ENCODE data around the gene C19orf73. TPM values are rescaled to one million over a fixed set of nuclear protein-coding genes. Genes with fewer than 3 reads are reported as not detected.

C19orf73 gene, protein sequence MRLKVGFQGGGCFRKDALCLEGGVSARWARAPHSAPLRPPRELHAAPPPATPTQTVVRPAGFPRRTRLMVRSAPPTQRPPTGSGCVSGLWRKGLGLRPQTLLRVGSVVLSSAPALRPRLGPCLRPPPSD
- 0.51 and 0.83 TPM in 2 replicates for total RNA-seq
- polyA plus RNA-seq: 0.27 and 0.30 TPM in 2 replicates
- 0.39 and 0.64 TPM in 2 replicates for polyA plus RNA-seq (2012)
- polyA minus RNA-seq (ENCODE audit: low replicate concordance): not detected in 2 replicates

DNA sequence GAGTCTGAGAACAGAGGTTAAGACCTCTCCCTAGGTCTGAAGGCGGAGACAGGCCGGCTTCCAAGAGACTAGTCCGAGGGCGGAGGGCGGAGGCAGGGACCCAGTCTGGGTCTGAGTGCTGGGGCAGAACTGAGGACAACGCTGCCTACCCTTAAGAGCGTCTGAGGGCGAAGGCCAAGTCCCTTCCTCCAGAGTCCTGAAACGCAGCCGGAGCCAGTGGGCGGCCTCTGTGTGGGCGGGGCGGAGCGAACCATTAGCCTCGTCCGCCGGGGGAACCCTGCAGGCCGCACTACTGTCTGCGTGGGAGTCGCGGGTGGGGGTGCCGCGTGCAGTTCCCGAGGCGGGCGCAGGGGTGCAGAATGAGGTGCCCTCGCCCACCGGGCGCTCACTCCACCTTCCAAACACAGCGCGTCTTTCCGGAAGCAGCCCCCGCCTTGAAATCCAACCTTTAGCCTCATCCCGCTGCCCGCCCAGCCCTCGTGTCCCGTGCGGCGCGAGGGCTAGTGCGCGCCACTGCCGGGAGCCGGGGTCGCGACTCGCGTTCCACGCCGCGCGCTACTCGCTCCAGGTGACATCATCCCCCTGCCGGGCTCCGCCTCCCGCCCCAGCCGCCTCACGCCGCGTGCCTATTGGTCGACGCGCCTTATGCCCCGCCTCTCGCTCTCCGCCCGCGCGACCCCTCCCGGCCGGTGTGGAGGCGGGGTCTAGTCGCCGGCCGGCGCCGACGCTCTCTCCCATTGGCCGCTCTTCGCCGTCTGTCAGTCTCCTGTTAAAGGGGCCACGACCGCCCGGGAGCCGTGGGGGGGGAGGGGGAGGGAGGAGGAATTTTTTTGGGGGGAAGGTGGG lies at the start of gene C19orf73:
TSS of gene C19orf73 (minus strand) at position 579 of the 846 bp plus-strand sequence. CDS start at position 458, 121 bp downstream.
- peak; percentile 89 to 91 for DNase-seq (ENCODE audit: low read depth in 2 of 2)
- H3K27me3 ChIP-seq (ENCODE audit: control insufficient read depth, insufficient read depth, low read length): peaks cover 13% of the 10 kb centered on the region
- H3K36me3 ChIP-seq (ENCODE audit: control insufficient read depth, insufficient read depth, low read length): no peaks in the 10 kb centered on the region
- H3K4me3 ChIP-seq (replicated peaks in 1 of 4; ENCODE audit: control extremely low read depth in 1 of 4, insufficient read depth in 1 of 4, low read depth in 3 of 4, low read length in 4 of 4): peak within 1 kb of the TSS; percentile 36 to 76 (median 52)
- H3K4me2 ChIP-seq (ENCODE audit: extremely low read depth, insufficient read depth, low read length): peak within 1 kb of the TSS; percentile 80
- TF ChIP-seq, protein P1, sequence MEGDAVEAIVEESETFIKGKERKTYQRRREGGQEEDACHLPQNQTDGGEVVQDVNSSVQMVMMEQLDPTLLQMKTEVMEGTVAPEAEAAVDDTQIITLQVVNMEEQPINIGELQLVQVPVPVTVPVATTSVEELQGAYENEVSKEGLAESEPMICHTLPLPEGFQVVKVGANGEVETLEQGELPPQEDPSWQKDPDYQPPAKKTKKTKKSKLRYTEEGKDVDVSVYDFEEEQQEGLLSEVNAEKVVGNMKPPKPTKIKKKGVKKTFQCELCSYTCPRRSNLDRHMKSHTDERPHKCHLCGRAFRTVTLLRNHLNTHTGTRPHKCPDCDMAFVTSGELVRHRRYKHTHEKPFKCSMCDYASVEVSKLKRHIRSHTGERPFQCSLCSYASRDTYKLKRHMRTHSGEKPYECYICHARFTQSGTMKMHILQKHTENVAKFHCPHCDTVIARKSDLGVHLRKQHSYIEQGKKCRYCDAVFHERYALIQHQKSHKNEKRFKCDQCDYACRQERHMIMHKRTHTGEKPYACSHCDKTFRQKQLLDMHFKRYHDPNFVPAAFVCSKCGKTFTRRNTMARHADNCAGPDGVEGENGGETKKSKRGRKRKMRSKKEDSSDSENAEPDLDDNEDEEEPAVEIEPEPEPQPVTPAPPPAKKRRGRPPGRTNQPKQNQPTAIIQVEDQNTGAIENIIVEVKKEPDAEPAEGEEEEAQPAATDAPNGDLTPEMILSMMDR (conservative IDR thresholded peaks at IDR 0.05 in 1 of 2, IDR thresholded peaks at IDR 0.05 in 1 of 2; ENCODE audit: low read depth in 1 of 2, low read length in 2 of 2): no peak
- TF ChIP-seq EZH2 (IDR thresholded peaks at IDR 0.05; ENCODE audit: low read length, missing control alignments): no peak
- H3K9me3 ChIP-seq (ENCODE audit: control insufficient read depth, insufficient read depth, low read depth, low read length): no peaks in the 10 kb centered on the region
- no peaks in the 10 kb centered on the region for H4K20me1 ChIP-seq (ENCODE audit: control insufficient read depth, extremely low read depth, insufficient read depth, low read length)
- H2AFZ ChIP-seq (ENCODE audit: low read length): peak within 1 kb of the TSS; percentile 38
- H3K79me2 ChIP-seq (ENCODE audit: control insufficient read depth, insufficient read depth, low read length): no peaks in the 10 kb centered on the region
- H3K4me1 ChIP-seq (ENCODE audit: control insufficient read depth, extremely low read depth, insufficient read depth, low read length): peaks cover 8% of the 10 kb centered on the region
- H3K27ac ChIP-seq (ENCODE audit: insufficient read depth, low read length): peak within 1 kb of the TSS; percentile 71
- peak within 1 kb of the TSS; percentile 68 for H3K9ac ChIP-seq (ENCODE audit: insufficient read depth, low read length)

DNA sequence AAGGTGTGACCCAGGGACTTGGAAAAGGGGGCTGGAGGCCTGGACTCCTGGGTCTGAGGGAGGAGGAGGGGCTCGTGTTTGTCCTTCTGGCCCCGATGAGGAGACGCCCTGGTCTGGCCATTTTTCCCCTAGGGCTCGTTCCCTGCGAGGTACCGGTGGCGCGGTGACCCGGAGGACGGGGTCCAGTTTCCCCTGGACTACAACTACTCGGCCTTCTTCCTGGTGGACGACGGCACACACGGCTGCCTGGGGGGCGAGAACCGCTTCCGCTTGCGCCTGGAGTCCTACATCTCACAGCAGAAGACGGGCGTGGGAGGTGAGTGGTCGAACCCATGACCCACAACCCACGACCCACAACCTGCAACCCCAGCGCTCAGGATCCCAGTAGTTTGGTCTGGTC lies 49.5 kb upstream of the C19orf73 start:
- Histone ChIP-seq H3K9ac (ENCODE audit: insufficient read depth, low read length) (no peak overlapping the region), H4K20me1 (ENCODE audit: control insufficient read depth, extremely low read depth, insufficient read depth, low read length) (no peaks in the 10 kb centered on the region), H3K27ac (ENCODE audit: insufficient read depth, low read length) (no peak overlapping the region), H3K9me3 (ENCODE audit: control insufficient read depth, insufficient read depth, low read depth, low read length) (no peaks in the 10 kb centered on the region), H2AFZ (ENCODE audit: low read length) (no peak overlapping the region), H3K4me3 (replicated peaks in 1 of 4; ENCODE audit: control extremely low read depth in 1 of 4, insufficient read depth in 1 of 4, low read depth in 3 of 4, low read length in 4 of 4) (no peak overlapping the region), H3K27me3 (ENCODE audit: control insufficient read depth, insufficient read depth, low read length) (no peaks in the 10 kb centered on the region), H3K4me2 (ENCODE audit: extremely low read depth, insufficient read depth, low read length) (no peak overlapping the region), H3K4me1 (ENCODE audit: control insufficient read depth, extremely low read depth, insufficient read depth, low read length) (no peaks in the 10 kb centered on the region), H3K79me2 (ENCODE audit: control insufficient read depth, insufficient read depth, low read length) (no peaks in the 10 kb centered on the region), H3K36me3 (ENCODE audit: control insufficient read depth, insufficient read depth, low read length) (peaks cover 4% of the 10 kb centered on the region)
- DNase-seq (ENCODE audit: low read depth in 2 of 2): no peak
- no peak for TF ChIP-seq EZH2 (IDR thresholded peaks at IDR 0.05; ENCODE audit: low read length, missing control alignments)
- TF ChIP-seq, protein P1 (conservative IDR thresholded peaks at IDR 0.05 in 1 of 2, IDR thresholded peaks at IDR 0.05 in 1 of 2; ENCODE audit: low read depth in 1 of 2, low read length in 2 of 2): no peak

DNA sequence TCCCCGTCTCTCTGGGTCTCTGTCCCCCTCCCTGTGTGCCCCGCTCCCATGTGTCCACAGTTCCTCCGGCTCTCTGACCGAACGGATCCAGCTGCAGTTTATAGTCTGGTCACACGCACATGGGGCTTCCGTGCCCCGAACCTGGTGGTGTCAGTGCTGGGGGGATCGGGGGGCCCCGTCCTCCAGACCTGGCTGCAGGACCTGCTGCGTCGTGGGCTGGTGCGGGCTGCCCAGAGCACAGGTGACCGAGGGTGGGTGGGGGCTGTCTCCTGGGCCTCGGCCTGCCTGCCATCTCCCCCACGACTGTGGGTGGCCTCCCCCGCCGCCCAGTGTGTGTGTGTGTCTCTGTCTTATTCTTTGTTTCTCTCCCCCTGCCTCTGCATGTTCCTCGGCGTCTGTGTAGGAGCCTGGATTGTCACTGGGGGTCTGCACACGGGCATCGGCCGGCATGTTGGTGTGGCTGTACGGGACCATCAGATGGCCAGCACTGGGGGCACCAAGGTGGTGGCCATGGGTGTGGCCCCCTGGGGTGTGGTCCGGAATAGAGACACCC lies 49.0 kb upstream of the C19orf73 start:
- no peak overlapping the region for H3K4me2 ChIP-seq (ENCODE audit: extremely low read depth, insufficient read depth, low read length)
- H3K27ac ChIP-seq (ENCODE audit: insufficient read depth, low read length): no peak overlapping the region
- no peak overlapping the region for H2AFZ ChIP-seq (ENCODE audit: low read length)
- no peaks in the 10 kb centered on the region for H3K4me1 ChIP-seq (ENCODE audit: control insufficient read depth, extremely low read depth, insufficient read depth, low read length)
- peaks cover 4% of the 10 kb centered on the region for H3K36me3 ChIP-seq (ENCODE audit: control insufficient read depth, insufficient read depth, low read length)
- H3K27me3 ChIP-seq (ENCODE audit: control insufficient read depth, insufficient read depth, low read length): no peaks in the 10 kb centered on the region
- TF ChIP-seq, protein P1 (conservative IDR thresholded peaks at IDR 0.05 in 1 of 2, IDR thresholded peaks at IDR 0.05 in 1 of 2; ENCODE audit: low read depth in 1 of 2, low read length in 2 of 2): no peak
- no peak for TF ChIP-seq EZH2 (IDR thresholded peaks at IDR 0.05; ENCODE audit: low read length, missing control alignments)
- H3K79me2 ChIP-seq (ENCODE audit: control insufficient read depth, insufficient read depth, low read length): no peaks in the 10 kb centered on the region
- H3K4me3 ChIP-seq (replicated peaks in 1 of 4; ENCODE audit: control extremely low read depth in 1 of 4, insufficient read depth in 1 of 4, low read depth in 3 of 4, low read length in 4 of 4): no peak overlapping the region
- no peak overlapping the region for H3K9ac ChIP-seq (ENCODE audit: insufficient read depth, low read length)
- no peaks in the 10 kb centered on the region for H3K9me3 ChIP-seq (ENCODE audit: control insufficient read depth, insufficient read depth, low read depth, low read length)
- no peak for DNase-seq (ENCODE audit: low read depth in 2 of 2)
- no peaks in the 10 kb centered on the region for H4K20me1 ChIP-seq (ENCODE audit: control insufficient read depth, extremely low read depth, insufficient read depth, low read length)
